Measurements from ENCODE around the gene RHBDL3. TPM values are rescaled to one million over a fixed set of nuclear protein-coding genes. Genes with fewer than 3 reads are reported as not detected.
A peak's percentile ranks its signal among the peaks of the same experiment; 100 is the strongest.

The RHBDL3 gene
- total and polyA plus RNA-seq, 2 of the 8 experiments (the other 6 are each of a cell fraction or from before 2014, with no cell fraction given) = 9.6 to 12.2 TPM

- no peak overlapping the region for H2BK20ac ChIP-seq (ENCODE audit: low read length)
- no peak overlapping the region for H3K27ac ChIP-seq (ENCODE audit: low read depth, low read length)
- no peak overlapping the region for H4K91ac ChIP-seq (replicated peaks; ENCODE audit: insufficient read length, low read length)
- H4K5ac ChIP-seq (ENCODE audit: insufficient read length, low read depth, low read length) = no peak overlapping the region
- H4K20me1 ChIP-seq (replicated peaks in 1 of 2; ENCODE audit: control insufficient read depth in 1 of 2, insufficient read depth in 2 of 2, low read length in 2 of 2) = peaks cover 3% of the 10 kb centered on the region in 2 experiments
- no peak for FAIRE-seq
- no peak overlapping the region for H2AFZ ChIP-seq (ENCODE audit: low read length)
- no peak overlapping the region for H3K56ac ChIP-seq (replicated peaks; ENCODE audit: insufficient read length, low read depth, low read length)
- peak overlapping the region; percentile 72; the same call in 1 of the 2 replicates for H3K18ac ChIP-seq (ENCODE audit: extremely low read depth, low read length)
- H2AK5ac ChIP-seq (ENCODE audit: low read depth, low read length) = no peak overlapping the region
- WGBS, 2 experiments (ENCODE audit: extremely low coverage in 1 of 2, insufficient coverage in 1 of 2, insufficient read length in 1 of 2, insufficient replicate concordance in 2 of 2, low coverage in 1 of 2, low lambda C conversion rate in 2 of 2, missing lambda C conversion rate in 1 of 2) = 86% methylated on average over 2 of the region's 2 CpGs; no CpG with 5 or more reads in 1 of the 2 experiments
- DNase-seq (ENCODE audit: low read depth in 1 of 2, low spot score in 2 of 2) = no peak
- no peaks in the 10 kb centered on the region; a peak in 1 of 4 replicates for H3K79me2 ChIP-seq (ENCODE audit: control insufficient read depth in 1 of 2, insufficient read depth in 2 of 2, low read length in 2 of 2)
- no peak overlapping the region; a peak in 1 of 4 replicates for H3K4me2 ChIP-seq (ENCODE audit: insufficient read depth in 1 of 2, low read depth in 2 of 2, low read length in 2 of 2)
- no peaks in the 10 kb centered on the region for H3K36me3 ChIP-seq (ENCODE audit: control insufficient read depth in 2 of 4, insufficient read depth in 4 of 4, low read length in 3 of 4)
- no peak overlapping the region for H2BK5ac ChIP-seq (ENCODE audit: low read depth, low read length)
- no peak overlapping the region for H3K14ac ChIP-seq (ENCODE audit: insufficient read length)
- H3K23me2 ChIP-seq (ENCODE audit: low read depth, low read length) = peaks cover 5% of the 10 kb centered on the region; the same call in 1 of the 2 replicates
- POLR2A ChIA-PET (ENCODE audit: partially characterized antibody) = interaction anchor here (1.4 to 2.8 kb wide), 2 partner anchors 11 to 13 kb away, joined by 3 to 14 read pairs; no protein-coding TSS in a partner anchor
- CTCF ChIA-PET (ENCODE audit: partially characterized antibody) = interaction anchor here (0.9 to 4.3 kb wide), 6 partner anchors 12 to 40 kb away, joined by 3 to 18 read pairs (median 8); no protein-coding TSS in a partner anchor
- H3K23ac ChIP-seq (ENCODE audit: insufficient read length) = no peak overlapping the region
- H2BK120ac ChIP-seq (replicated peaks; ENCODE audit: low read depth, low read length) = no peak overlapping the region
- H3K4me1 ChIP-seq (replicated peaks in 1 of 4; ENCODE audit: control insufficient read depth in 3 of 4, insufficient read depth in 4 of 4, low read length in 3 of 4) = peaks cover 14 to 59% (median 45%) of the 10 kb centered on the region in 4 experiments
- no peak overlapping the region for H4K8ac ChIP-seq (ENCODE audit: extremely low read depth, insufficient read depth, low read length)
- peaks cover 0 to 2% (median 0%) of the 10 kb centered on the region in 4 experiments; a peak in 2 of 7 replicates for H3K27me3 ChIP-seq (replicated peaks in 1 of 4; ENCODE audit: control insufficient read depth in 3 of 4, extremely low read depth in 1 of 4, insufficient read depth in 3 of 4, low read length in 3 of 4)
- H2BK15ac ChIP-seq (ENCODE audit: low read length) = peak overlapping the region; percentile 81; the same call in 1 of the 2 replicates
- H3K4ac ChIP-seq (replicated peaks; ENCODE audit: insufficient read length, low read depth, low read length) = no peak overlapping the region
- H3K9ac ChIP-seq (replicated peaks in 1 of 4; ENCODE audit: extremely low read depth in 1 of 4, low read depth in 3 of 4, low read length in 3 of 4) = no peak overlapping the region
- H3K4me3 ChIP-seq (ENCODE audit: extremely low read depth in 1 of 4, insufficient read depth in 2 of 4, low read depth in 3 of 4, low read length in 4 of 4) = no peak overlapping the region
- peaks cover 2% of the 10 kb centered on the region; the same call in 1 of the 2 replicates for H3K79me1 ChIP-seq (ENCODE audit: low read depth, low read length)
- no peaks in the 10 kb centered on the region for H3K9me3 ChIP-seq (ENCODE audit: insufficient read depth in 2 of 2, low read depth in 1 of 2, low read length in 1 of 2)
- H2BK12ac ChIP-seq (ENCODE audit: low read depth, low read length) = no peak overlapping the region
Measured at GRCh38 chr17:32278815-32279214, 13.2 kb downstream of the RHBDL3 start.
